ENCODE data around the gene GCNT4.
"Not testable (repeated sequence)": the region's sequence is repeated elsewhere in the genome, so short reads cannot be mapped to it uniquely, and the experiment has no call there.

GCNT4 gene

GRCh38 chr5:75052192-75053053, at the start of gene GCNT4:
Gene GCNT4, minus strand, starts transcription at chr5:75052558. Its CDS starts 22,521 bp downstream, at chr5:75030037.
- Histone ChIP-seq H3K9me3 (ENCODE audit: insufficient read depth, low read length) (no peaks in the 10 kb centered on the region), H3K4me3 (ENCODE audit: insufficient read length, low read depth) (peak within 1 kb of the TSS; percentile 48), H3K9ac (ENCODE audit: insufficient read length, low read depth) (peak within 1 kb of the TSS; percentile 79), H3K36me3 (ENCODE audit: insufficient read depth, insufficient read length, low read length) (peaks cover 8% of the 10 kb centered on the region), H3K27me3 (ENCODE audit: insufficient read depth, insufficient read length) (peaks cover 25% of the 10 kb centered on the region), H3K4me1 (ENCODE audit: insufficient read depth, insufficient read length) (peaks cover 8% of the 10 kb centered on the region)
- no peak for DNase-seq (ENCODE audit: low read depth, low spot score)
- TF ChIP-seq ZNF274 (IDR thresholded peaks at IDR 0.05; ENCODE audit: low read depth, low read length) = no peak
- TF ChIP-seq YY1 (IDR thresholded peaks at IDR 0.05; ENCODE audit: insufficient read depth, insufficient read length) = no peak
- no peak for TF ChIP-seq SUZ12 (IDR thresholded peaks at IDR 0.05; ENCODE audit: extremely low read depth, insufficient read depth, insufficient read length)

- H3K36me3 ChIP-seq (ENCODE audit: insufficient read depth, insufficient read length, low read length); H3K4me3 ChIP-seq (ENCODE audit: insufficient read length, low read depth): not testable (repeated sequence)
Observed at GRCh38 chr5:75095956-75096355, 43.6 kb upstream of the GCNT4 start.

GRCh38 chr5:75091597-75091996, 39.2 kb upstream of the GCNT4 start:
- Histone ChIP-seq H3K9ac (ENCODE audit: insufficient read length, low read depth) (no peak overlapping the region), H3K4me1 (ENCODE audit: insufficient read depth, insufficient read length) (no peaks in the 10 kb centered on the region), H3K27me3 (ENCODE audit: insufficient read depth, insufficient read length) (no peaks in the 10 kb centered on the region), H3K4me3 (ENCODE audit: insufficient read length, low read depth) (no peak overlapping the region), H3K9me3 (ENCODE audit: insufficient read depth, low read length) (no peaks in the 10 kb centered on the region), H3K36me3 (ENCODE audit: insufficient read depth, insufficient read length, low read length) (no peaks in the 10 kb centered on the region)
- no peak for DNase-seq (ENCODE audit: low read depth, low spot score)
- TF ChIP-seq SUZ12 (IDR thresholded peaks at IDR 0.05; ENCODE audit: extremely low read depth, insufficient read depth, insufficient read length) (no peak), ZNF274 (IDR thresholded peaks at IDR 0.05; ENCODE audit: low read depth, low read length) (no peak), YY1 (IDR thresholded peaks at IDR 0.05; ENCODE audit: insufficient read depth, insufficient read length) (no peak)

More at GRCh38 chr5:75095956-75096355, 43.6 kb upstream of the GCNT4 start:
- H3K9me3 ChIP-seq (ENCODE audit: insufficient read depth, low read length); DNase-seq (ENCODE audit: low read depth, low spot score); H3K9ac ChIP-seq (ENCODE audit: insufficient read length, low read depth); H3K4me1 ChIP-seq (ENCODE audit: insufficient read depth, insufficient read length); H3K27me3 ChIP-seq (ENCODE audit: insufficient read depth, insufficient read length): not testable (repeated sequence)

- no peaks in the 10 kb centered on the region for H3K27me3 ChIP-seq (ENCODE audit: insufficient read depth, insufficient read length)
- TF ChIP-seq SUZ12 (IDR thresholded peaks at IDR 0.05; ENCODE audit: extremely low read depth, insufficient read depth, insufficient read length) (no peak), ZNF274 (IDR thresholded peaks at IDR 0.05; ENCODE audit: low read depth, low read length) (no peak), YY1 (IDR thresholded peaks at IDR 0.05; ENCODE audit: insufficient read depth, insufficient read length) (no peak)
- no peak overlapping the region for H3K4me3 ChIP-seq (ENCODE audit: insufficient read length, low read depth)
- no peak overlapping the region for H3K9ac ChIP-seq (ENCODE audit: insufficient read length, low read depth)
- no peak for DNase-seq (ENCODE audit: low read depth, low spot score)
- H3K4me1 ChIP-seq (ENCODE audit: insufficient read depth, insufficient read length) = no peaks in the 10 kb centered on the region
- H3K36me3 ChIP-seq (ENCODE audit: insufficient read depth, insufficient read length, low read length) = no peaks in the 10 kb centered on the region
- no peaks in the 10 kb centered on the region for H3K9me3 ChIP-seq (ENCODE audit: insufficient read depth, low read length)
Observed at GRCh38 chr5:75089662-75090061, 37.3 kb upstream of the GCNT4 start.

- TF ChIP-seq YY1 (IDR thresholded peaks at IDR 0.05; ENCODE audit: insufficient read depth, insufficient read length) (no peak), SUZ12 (IDR thresholded peaks at IDR 0.05; ENCODE audit: extremely low read depth, insufficient read depth, insufficient read length) (no peak)
- H3K4me1 ChIP-seq (ENCODE audit: insufficient read depth, insufficient read length) = no peaks in the 10 kb centered on the region
- H3K27me3 ChIP-seq (ENCODE audit: insufficient read depth, insufficient read length) = no peaks in the 10 kb centered on the region
- DNase-seq (ENCODE audit: low read depth, low spot score) = no peak
- H3K9ac ChIP-seq (ENCODE audit: insufficient read length, low read depth) = no peak overlapping the region
- no peak overlapping the region for H3K4me3 ChIP-seq (ENCODE audit: insufficient read length, low read depth)
- no peaks in the 10 kb centered on the region for H3K9me3 ChIP-seq (ENCODE audit: insufficient read depth, low read length)
- H3K36me3 ChIP-seq (ENCODE audit: insufficient read depth, insufficient read length, low read length) = no peaks in the 10 kb centered on the region
Observed at GRCh38 chr5:75089137-75089536, 36.8 kb upstream of the GCNT4 start.

- Histone ChIP-seq H3K4me1 (ENCODE audit: insufficient read depth, insufficient read length) (no peaks in the 10 kb centered on the region), H3K9ac (ENCODE audit: insufficient read length, low read depth) (no peak overlapping the region), H3K9me3 (ENCODE audit: insufficient read depth, low read length) (no peaks in the 10 kb centered on the region), H3K36me3 (ENCODE audit: insufficient read depth, insufficient read length, low read length) (no peaks in the 10 kb centered on the region), H3K27me3 (ENCODE audit: insufficient read depth, insufficient read length) (no peaks in the 10 kb centered on the region), H3K4me3 (ENCODE audit: insufficient read length, low read depth) (no peak overlapping the region)
- no peak for DNase-seq (ENCODE audit: low read depth, low spot score)
- TF ChIP-seq YY1 (IDR thresholded peaks at IDR 0.05; ENCODE audit: insufficient read depth, insufficient read length) (no peak), ZNF274 (IDR thresholded peaks at IDR 0.05; ENCODE audit: low read depth, low read length) (no peak), SUZ12 (IDR thresholded peaks at IDR 0.05; ENCODE audit: extremely low read depth, insufficient read depth, insufficient read length) (no peak)
Observed at GRCh38 chr5:75088648-75089047, 36.3 kb upstream of the GCNT4 start.

GRCh38 chr5:75081510-75081909, 29.2 kb upstream of the GCNT4 start:
- H3K9me3 ChIP-seq (ENCODE audit: insufficient read depth, low read length) = no peaks in the 10 kb centered on the region
- H3K4me1 ChIP-seq (ENCODE audit: insufficient read depth, insufficient read length) = no peaks in the 10 kb centered on the region
- DNase-seq (ENCODE audit: low read depth, low spot score) = no peak
- no peak overlapping the region for H3K9ac ChIP-seq (ENCODE audit: insufficient read length, low read depth)
- H3K27me3 ChIP-seq (ENCODE audit: insufficient read depth, insufficient read length) = no peaks in the 10 kb centered on the region
- no peaks in the 10 kb centered on the region for H3K36me3 ChIP-seq (ENCODE audit: insufficient read depth, insufficient read length, low read length)
- no peak overlapping the region for H3K4me3 ChIP-seq (ENCODE audit: insufficient read length, low read depth)
- no peak for TF ChIP-seq SUZ12 (IDR thresholded peaks at IDR 0.05; ENCODE audit: extremely low read depth, insufficient read depth, insufficient read length)
- no peak for TF ChIP-seq YY1 (IDR thresholded peaks at IDR 0.05; ENCODE audit: insufficient read depth, insufficient read length)
- TF ChIP-seq ZNF274 (IDR thresholded peaks at IDR 0.05; ENCODE audit: low read depth, low read length) = no peak

- H3K4me3 ChIP-seq (ENCODE audit: insufficient read length, low read depth); H3K9ac ChIP-seq (ENCODE audit: insufficient read length, low read depth); H3K4me1 ChIP-seq (ENCODE audit: insufficient read depth, insufficient read length); H3K36me3 ChIP-seq (ENCODE audit: insufficient read depth, insufficient read length, low read length); H3K9me3 ChIP-seq (ENCODE audit: insufficient read depth, low read length); DNase-seq (ENCODE audit: low read depth, low spot score); H3K27me3 ChIP-seq (ENCODE audit: insufficient read depth, insufficient read length): not testable (repeated sequence)
Observed at GRCh38 chr5:75079346-75079745, 27.0 kb upstream of the GCNT4 start.

All from NT2/D1 (cell line).